GM23248 (cell line): ENCODE measurements around the gene PLEK2. TPM values are rescaled to one million over a fixed set of nuclear protein-coding genes. Genes with fewer than 3 reads are reported as not detected.

Experiments
- DNase-seq: peaks from one replicate; pipeline ENCODE4 v3.0.0-alpha.2; 2015
- H2AFZ ChIP-seq: fragments of 200-600 bp; sonication (generic); 2 replicates; pipeline ENCODE4 v1.6.1; 2016; ENCODE audit warnings: antibody characterized with exemption
- H3F3A ChIP-seq: fragments of 200-600 bp; sonication (generic); 2 replicates; pipeline ENCODE4 v1.6.1; 2016; ENCODE audit warnings: mild to moderate bottlenecking, antibody characterized with exemption, mixed run types; ENCODE audit not compliant: insufficient read depth
- H3K27ac ChIP-seq: fragments of 200-600 bp; sonication (generic); 2 replicates; pipeline ENCODE4 v1.5.1; 2016; ENCODE audit warnings: mild to moderate bottlenecking
- H3K27me3 ChIP-seq: fragments of 200-600 bp; sonication (generic); replicated peaks from 2 replicates; pipeline ENCODE4 v1.6.1; 2016; ENCODE audit warnings: mild to moderate bottlenecking; ENCODE audit not compliant: insufficient read depth
- H3K36me3 ChIP-seq: fragments of 200-600 bp; sonication (generic); 2 replicates; pipeline ENCODE4 v1.6.1; 2016; ENCODE audit warnings: low read depth, mild to moderate bottlenecking
- H3K4me1 ChIP-seq: fragments of 200-600 bp; sonication (generic); 2 replicates; pipeline ENCODE4 v1.6.1; 2016; ENCODE audit warnings: mild to moderate bottlenecking; ENCODE audit not compliant: insufficient read depth
- H3K4me2 ChIP-seq: fragments of 200-600 bp; sonication (generic); one replicate; pipeline ENCODE4 v1.6.1; 2016; ENCODE audit warnings: mild to moderate bottlenecking; ENCODE audit not compliant: unreplicated experiment
- H3K4me3 ChIP-seq: fragments of 200-600 bp; sonication (generic); 2 replicates; pipeline ENCODE4 v1.5.1; 2016; ENCODE audit warnings: mild to moderate bottlenecking
- H3K79me2 ChIP-seq: fragments of 200-600 bp; sonication (generic); 2 replicates; pipeline ENCODE4 v1.6.1; 2016; ENCODE audit warnings: mild to moderate bottlenecking; ENCODE audit not compliant: insufficient read depth
- H3K9ac ChIP-seq: fragments of 200-600 bp; sonication (generic); 2 replicates; pipeline ENCODE4 v1.6.1; 2016; ENCODE audit warnings: mild to moderate bottlenecking
- H3K9me2 ChIP-seq: fragments of 200-600 bp; sonication (generic); 2 replicates; pipeline ENCODE4 v1.6.1; 2016; ENCODE audit warnings: mixed run types, mild to moderate bottlenecking, moderate library complexity; ENCODE audit not compliant: insufficient read depth
- H3K9me3 ChIP-seq: fragments of 200-600 bp; sonication (generic); one replicate; pipeline ENCODE4 v1.6.1; 2017; ENCODE audit warnings: low read depth
- H4K20me1 ChIP-seq: fragments of 200-600 bp; sonication (generic); 2 replicates; pipeline ENCODE4 v1.6.0; 2016; ENCODE audit not compliant: insufficient read depth
- EZH2 ChIP-seq: fragments of 200-600 bp; sonication (generic); IDR thresholded peaks from 2 replicates; pipeline ENCODE4 v1.6.1; 2018; ENCODE audit warnings: antibody characterized with exemption, mild to moderate bottlenecking; ENCODE audit not compliant: insufficient read depth, poor library complexity, severe bottlenecking
- EZH2phosphoT487 ChIP-seq: fragments of 200-600 bp; sonication (generic); IDR thresholded peaks from 2 replicates; pipeline ENCODE4 v1.6.1; 2018; ENCODE audit warnings: antibody characterized with exemption, moderate library complexity, mild to moderate bottlenecking, low read depth; ENCODE audit not compliant: insufficient read depth
- WGBS, 2 experiments: methylation state at CpG; one replicate each; pipeline ENCODE4 v1.1.6; 2015 to 2017; ENCODE audit warnings: low lambda C conversion rate in 2 of 2, low coverage in 1 of 2; ENCODE audit errors: missing lambda C conversion rate in 2 of 2; 5-methylcytosine and 5-hydroxymethylcytosine counted together
- in situ Hi-C: fragments of 300-500 bp; cut with MboI; formaldehyde crosslinking; loops from 2 replicates; pipeline ENCODE4 v1.15.0; 2020
- polyA plus RNA-seq: library from polyadenylated mRNA; unstranded; fragments of >200 nt; fragmentation: Nextera tagmentation; extraction: Ambion mirVana; gene quantifications from 2 replicates; pipeline ENCODE4 v1.2.1, GENCODE V29; 2016
- total RNA-seq: library from RNA; depleted of rRNA; stranded (reverse); fragments of >200 nt; shearing (Covaris generic); gene quantifications from 2 replicates; pipeline ENCODE4 v1.2.3, GENCODE V29; 2014

Gene PLEK2
- total and polyA plus RNA-seq, 2 experiments from 2014 or later = 10.8 to 11.4 TPM

- WGBS, 2 experiments = 84 to 85% methylated on average over 16 of the region's 16 CpGs
- no peak for DNase-seq
- Histone ChIP-seq H3K27ac (no peak overlapping the region), H3K36me3 (no peaks in the 10 kb centered on the region), H3K4me1 (peaks cover 15% of the 10 kb centered on the region), H3K27me3 (no peaks in the 10 kb centered on the region), H2AFZ (no peak overlapping the region), H3K9ac (no peak overlapping the region), H4K20me1 (no peaks in the 10 kb centered on the region), H3K9me2 (no peaks in the 10 kb centered on the region), H3K9me3 (no peaks in the 10 kb centered on the region), H3K79me2 (no peaks in the 10 kb centered on the region), H3K4me3 (no peak overlapping the region), H3K4me2 (no peak overlapping the region), H3F3A (no peaks in the 10 kb centered on the region)
- in situ Hi-C loops = no loop called here
- TF ChIP-seq EZH2 (no peak), EZH2phosphoT487 (no peak)
Measured at GRCh38 chr14:67395086-67395875, 16.7 kb downstream of the PLEK2 start.

- Histone ChIP-seq H3K36me3 (no peaks in the 10 kb centered on the region), H2AFZ (no peak overlapping the region), H3K9me2 (no peaks in the 10 kb centered on the region), H3F3A (no peaks in the 10 kb centered on the region), H3K4me3 (no peak overlapping the region), H3K4me2 (no peak overlapping the region), H3K79me2 (no peaks in the 10 kb centered on the region), H3K9me3 (no peaks in the 10 kb centered on the region), H3K9ac (no peak overlapping the region), H3K27me3 (no peaks in the 10 kb centered on the region), H4K20me1 (no peaks in the 10 kb centered on the region), H3K27ac (no peak overlapping the region), H3K4me1 (peaks cover 15% of the 10 kb centered on the region)
- in situ Hi-C loops = no loop called here
- no peak for DNase-seq
- TF ChIP-seq EZH2phosphoT487 (no peak), EZH2 (no peak)
- 55 to 58% methylated on average over 6 of the region's 6 CpGs for WGBS, 2 experiments
Measured at GRCh38 chr14:67393689-67394088, 18.3 kb downstream of the PLEK2 start.

- Histone ChIP-seq H3F3A (no peaks in the 10 kb centered on the region; the same call in 1 of the 2 replicates), H3K9ac (no peak overlapping the region), H3K9me3 (no peaks in the 10 kb centered on the region), H2AFZ (no peak overlapping the region), H3K4me3 (no peak overlapping the region), H4K20me1 (no peaks in the 10 kb centered on the region), H3K4me1 (peaks cover 15% of the 10 kb centered on the region), H3K27me3 (no peaks in the 10 kb centered on the region), H3K9me2 (no peaks in the 10 kb centered on the region), H3K79me2 (no peaks in the 10 kb centered on the region), H3K36me3 (peaks cover under 1% of the 10 kb centered on the region; the same call in 1 of the 2 replicates), H3K27ac (no peak overlapping the region), H3K4me2 (no peak overlapping the region)
- no peak for TF ChIP-seq EZH2phosphoT487
- in situ Hi-C loops = no loop called here
- WGBS, 2 experiments = 80 to 83% methylated on average over 8 to 9 of the region's 9 CpGs
- no peak for DNase-seq
Measured at GRCh38 chr14:67392800-67393199, 19.2 kb downstream of the PLEK2 start.

GRCh38 chr14:67392123-67392522, 19.8 kb downstream of the PLEK2 start:
- Histone ChIP-seq H2AFZ (no peak overlapping the region), H3K27me3 (no peaks in the 10 kb centered on the region), H3F3A (peaks cover 7% of the 10 kb centered on the region), H3K9ac (no peak overlapping the region), H3K9me2 (no peaks in the 10 kb centered on the region), H3K27ac (no peak overlapping the region), H3K4me1 (peaks cover 15% of the 10 kb centered on the region), H3K4me2 (no peak overlapping the region), H3K36me3 (peaks cover 3% of the 10 kb centered on the region; the same call in 1 of the 2 replicates), H3K79me2 (no peaks in the 10 kb centered on the region), H3K4me3 (no peak overlapping the region), H4K20me1 (no peaks in the 10 kb centered on the region), H3K9me3 (no peaks in the 10 kb centered on the region)
- no peak for DNase-seq
- TF ChIP-seq EZH2 = no peak
- no peak for TF ChIP-seq EZH2phosphoT487
- WGBS, 2 experiments = 84 to 88% methylated on average over 3 of the region's 3 CpGs
- in situ Hi-C loops = no loop called here
